GM10266 (cell line): ENCODE data around the gene ANO9.

Experiments used
- DNase-seq: peaks from one replicate; pipeline ENCODE4 v3.0.0; 2012; ENCODE audit errors: extremely low spot score
- CTCF ChIP-seq: IDR thresholded peaks from 2 replicates; pipeline ENCODE4 v1.5.1; 2012; ENCODE audit warnings: mild to moderate bottlenecking, low read depth; ENCODE audit not compliant: control insufficient read depth, insufficient read depth; ENCODE audit errors: missing control alignments

ANO9 gene

GRCh38 chr11:444396-445144 is 2.8 kb upstream of the ANO9 start:
- TF ChIP-seq CTCF, result no peak
- no peak for DNase-seq

GRCh38 chr11:443542-444199 is 1.9 kb upstream of the ANO9 start:
- DNase-seq, result no peak
- no peak for TF ChIP-seq CTCF

DNA sequence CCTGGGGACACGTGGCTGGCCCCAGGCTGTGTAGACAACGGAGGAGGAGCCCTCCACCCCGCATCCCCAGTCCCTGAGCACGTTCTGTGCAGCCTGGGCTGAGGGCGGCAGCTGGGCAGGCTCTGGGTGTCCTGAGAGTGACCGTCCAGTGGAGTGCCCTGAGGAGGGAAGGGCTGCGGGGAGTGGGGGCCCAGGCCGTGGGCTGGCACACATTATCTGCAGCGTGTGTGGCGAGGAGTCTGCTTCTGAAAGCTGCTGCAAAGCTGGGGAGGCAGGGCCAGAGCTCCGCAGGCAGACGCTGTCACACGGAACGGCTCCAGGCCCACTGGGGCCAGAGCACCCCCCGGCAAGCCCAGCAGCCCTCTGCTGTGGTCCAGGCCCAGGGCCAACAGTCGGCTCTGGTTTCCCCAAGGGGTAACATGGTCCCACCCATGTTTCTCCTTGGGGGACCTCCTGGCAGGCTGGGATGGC is 835 bp upstream of the ANO9 start:
- TF ChIP-seq CTCF, result no peak
- DNase-seq, result no peak

- TF ChIP-seq CTCF, result no peak
- DNase-seq, result no peak
Measured at GRCh38 chr11:441043-441417, 781 bp downstream of the ANO9 start.

- TF ChIP-seq CTCF, result peak; percentile 8
- no peak for DNase-seq
Measured at GRCh38 chr11:440065-441042, 1.5 kb downstream of the ANO9 start.

GRCh38 chr11:439315-440064 is 2.3 kb downstream of the ANO9 start:
- TF ChIP-seq CTCF, result no peak
- no peak for DNase-seq
